Neural cell (in vitro differentiated cells): ENCODE measurements around the gene ZDHHC17.

Experiments
- CTCF ChIP-seq: fragments of 450-650 bp; IDR thresholded peaks from 2 replicates; pipeline ENCODE4 v1.5.1; 2014; ENCODE audit warnings: antibody characterized with exemption, mild to moderate bottlenecking, moderate library complexity; ENCODE audit not compliant: poor library complexity, severe bottlenecking
- EP300 ChIP-seq: fragments of 450-650 bp; conservative IDR thresholded peaks from 2 replicates; pipeline ENCODE4 v1.6.1; 2014; ENCODE audit warnings: antibody characterized with exemption, mild to moderate bottlenecking, moderate library complexity; ENCODE audit not compliant: poor library complexity, severe bottlenecking
- EZH2 ChIP-seq: fragments of 200-600, 300-800 bp; shearing (Covaris generic), sonication (generic); IDR thresholded peaks from 2 replicates; pipeline ENCODE4 v1.6.1; 2014; ENCODE audit warnings: antibody characterized with exemption, low read length, borderline replicate concordance, mild to moderate bottlenecking; ENCODE audit not compliant: insufficient read depth, poor library complexity, severe bottlenecking
- POLR2AphosphoS5 ChIP-seq: IDR thresholded peaks from 2 replicates; pipeline ENCODE4 v1.6.1; 2012

DNA sequence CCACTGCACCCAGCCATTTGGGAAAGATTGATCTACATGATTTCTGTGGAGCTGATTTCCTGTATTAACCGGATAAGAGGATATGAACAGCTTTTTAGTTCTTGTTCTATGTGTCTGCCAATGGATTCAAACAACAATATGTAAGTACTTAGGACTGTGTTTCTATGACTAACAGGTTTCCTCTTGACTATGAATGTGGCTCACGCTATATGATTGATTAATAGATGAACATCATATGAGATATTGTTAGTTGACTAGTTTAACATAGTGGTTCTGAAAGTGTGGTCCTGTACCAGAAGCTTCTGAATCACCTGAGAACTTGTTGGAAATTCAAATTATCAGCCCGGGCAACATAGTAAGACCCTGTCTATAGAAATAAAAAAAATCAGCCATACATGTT lies 127.7 kb downstream of the ZDHHC17 start:
- TF ChIP-seq CTCF (no peak), POLR2AphosphoS5 (no peak), EP300 (no peak), EZH2 (no peak)
